HG03460 (cell line): ENCODE results near the gene FAM50A.

Experiments used
- ATAC-seq: cut with Tn5 transposase; IDR thresholded peaks from one replicate; pipeline ENCODE4 v1.9.1; 2021; ENCODE audit not compliant: unreplicated experiment

FAM50A gene

GRCh38 chrX:154463611-154464220, 19.8 kb downstream of the FAM50A start:
- ATAC-seq = no peak

- ATAC-seq = no peak
Observed at GRCh38 chrX:154464806-154465365, 20.9 kb downstream of the FAM50A start.

- no peak for ATAC-seq
Observed at GRCh38 chrX:154465601-154466000, 21.7 kb downstream of the FAM50A start.

DNA sequence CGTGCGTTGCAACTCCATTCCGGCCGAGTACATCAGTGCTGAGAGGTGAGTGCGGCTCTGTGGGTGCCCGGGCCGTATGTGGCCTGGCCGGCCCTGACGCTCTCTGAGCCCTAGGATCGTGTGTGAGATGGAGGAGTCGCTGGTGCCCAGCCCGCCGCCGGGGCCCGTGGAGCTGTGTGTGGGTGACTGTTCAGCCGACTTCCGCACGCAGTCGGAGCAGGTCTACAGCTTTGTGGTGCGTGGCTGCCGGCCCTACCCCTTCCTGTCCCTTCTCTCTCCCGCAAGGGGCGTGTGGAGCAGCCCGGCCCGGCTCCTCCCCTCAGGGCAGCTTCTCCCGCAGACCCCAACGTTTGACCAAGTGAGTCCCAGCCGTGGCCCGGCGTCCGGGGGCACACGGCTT, 22.1 kb downstream of the FAM50A start:
- no peak for ATAC-seq

GRCh38 chrX:154466907-154467306, 23.0 kb downstream of the FAM50A start:
- ATAC-seq = no peak

GRCh38 chrX:154467556-154467955, 23.6 kb downstream of the FAM50A start:
- ATAC-seq = no peak

DNA sequence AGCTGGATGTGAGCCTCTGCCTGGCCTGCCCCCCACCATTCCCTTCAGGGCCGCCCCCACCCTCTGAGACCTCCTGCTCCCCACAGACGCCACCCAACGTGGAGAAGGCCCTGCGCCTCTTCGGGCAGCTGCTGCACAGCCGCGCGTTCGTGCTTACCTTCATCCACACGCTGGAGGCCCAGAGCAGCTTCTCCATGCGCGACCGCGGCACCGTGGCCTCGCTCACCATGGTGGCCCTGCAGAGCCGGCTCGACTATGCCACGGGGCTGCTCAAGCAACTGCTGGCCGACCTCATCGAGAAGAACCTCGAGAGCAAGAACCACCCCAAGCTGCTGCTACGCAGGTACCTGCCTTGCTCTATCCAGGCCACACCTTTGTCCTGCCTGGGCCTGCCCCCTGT, 24.3 kb downstream of the FAM50A start:
- ATAC-seq = no peak

DNA sequence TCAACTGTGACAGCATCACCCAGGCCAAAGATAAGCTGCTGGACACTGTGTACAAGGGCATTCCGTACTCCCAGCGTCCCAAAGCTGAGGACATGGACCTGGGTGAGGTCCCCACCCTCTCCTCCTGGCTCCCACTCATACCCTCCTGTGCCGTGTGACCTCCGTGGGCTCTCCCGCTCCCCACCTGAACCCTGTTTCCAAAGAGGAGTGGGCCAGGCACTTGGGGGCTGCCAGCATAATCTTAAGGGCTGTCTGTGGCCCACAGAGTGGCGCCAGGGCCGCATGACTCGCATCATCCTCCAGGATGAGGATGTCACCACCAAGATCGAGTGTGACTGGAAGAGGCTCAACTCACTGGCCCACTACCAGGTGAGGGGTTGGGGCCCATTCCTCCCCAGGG, 25.2 kb downstream of the FAM50A start:
- ATAC-seq = no peak

DNA sequence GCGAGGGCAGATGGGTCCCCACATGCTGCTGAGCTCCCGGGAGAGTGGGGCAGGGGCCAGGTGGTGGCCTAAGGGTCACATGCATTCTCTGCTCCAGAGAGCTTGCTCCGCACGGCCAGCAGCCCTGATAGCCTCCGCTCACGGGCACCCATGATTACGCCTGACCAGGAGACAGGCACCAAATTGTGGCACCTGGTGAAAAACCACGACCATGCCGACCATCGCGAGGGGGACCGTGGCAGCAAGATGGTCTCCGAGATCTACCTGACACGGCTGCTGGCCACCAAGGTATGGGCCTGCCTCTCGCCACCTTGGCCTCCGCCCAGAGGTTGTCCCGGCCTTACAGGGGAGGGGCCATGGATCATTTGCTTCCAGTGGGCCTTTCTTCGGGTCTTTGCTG, 25.9 kb downstream of the FAM50A start:
- no peak for ATAC-seq

DNA sequence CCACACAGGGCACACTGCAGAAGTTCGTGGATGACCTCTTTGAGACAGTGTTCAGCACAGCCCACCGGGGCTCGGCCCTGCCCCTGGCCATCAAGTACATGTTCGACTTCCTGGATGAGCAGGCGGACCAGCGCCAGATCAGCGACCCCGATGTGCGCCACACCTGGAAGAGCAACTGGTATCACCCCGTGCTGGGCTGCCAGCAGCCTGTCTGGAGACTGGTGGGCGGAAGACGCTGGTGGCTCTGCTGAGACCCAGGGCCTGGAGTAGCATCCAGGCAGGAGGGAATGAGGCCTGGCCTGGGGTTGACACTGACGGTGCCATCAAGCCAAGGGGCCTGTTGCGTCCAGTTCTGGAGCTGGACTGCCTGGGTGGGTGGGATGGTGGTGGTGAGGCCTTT, 26.5 kb downstream of the FAM50A start:
- no peak for ATAC-seq

- ATAC-seq = no peak
Observed at GRCh38 chrX:154470914-154471568, 27.1 kb downstream of the FAM50A start.

GRCh38 chrX:154471839-154472684, 28.1 kb downstream of the FAM50A start:
- no peak for ATAC-seq

- no peak for ATAC-seq
Observed at GRCh38 chrX:154472685-154473632, 29.0 kb downstream of the FAM50A start.

GRCh38 chrX:154473683-154474082, 29.7 kb downstream of the FAM50A start:
- ATAC-seq = no peak

- no peak for ATAC-seq
Observed at GRCh38 chrX:154476821-154477220, 32.9 kb downstream of the FAM50A start.

- ATAC-seq = no peak
Observed at GRCh38 chrX:154477891-154478477, 34.0 kb downstream of the FAM50A start.

DNA sequence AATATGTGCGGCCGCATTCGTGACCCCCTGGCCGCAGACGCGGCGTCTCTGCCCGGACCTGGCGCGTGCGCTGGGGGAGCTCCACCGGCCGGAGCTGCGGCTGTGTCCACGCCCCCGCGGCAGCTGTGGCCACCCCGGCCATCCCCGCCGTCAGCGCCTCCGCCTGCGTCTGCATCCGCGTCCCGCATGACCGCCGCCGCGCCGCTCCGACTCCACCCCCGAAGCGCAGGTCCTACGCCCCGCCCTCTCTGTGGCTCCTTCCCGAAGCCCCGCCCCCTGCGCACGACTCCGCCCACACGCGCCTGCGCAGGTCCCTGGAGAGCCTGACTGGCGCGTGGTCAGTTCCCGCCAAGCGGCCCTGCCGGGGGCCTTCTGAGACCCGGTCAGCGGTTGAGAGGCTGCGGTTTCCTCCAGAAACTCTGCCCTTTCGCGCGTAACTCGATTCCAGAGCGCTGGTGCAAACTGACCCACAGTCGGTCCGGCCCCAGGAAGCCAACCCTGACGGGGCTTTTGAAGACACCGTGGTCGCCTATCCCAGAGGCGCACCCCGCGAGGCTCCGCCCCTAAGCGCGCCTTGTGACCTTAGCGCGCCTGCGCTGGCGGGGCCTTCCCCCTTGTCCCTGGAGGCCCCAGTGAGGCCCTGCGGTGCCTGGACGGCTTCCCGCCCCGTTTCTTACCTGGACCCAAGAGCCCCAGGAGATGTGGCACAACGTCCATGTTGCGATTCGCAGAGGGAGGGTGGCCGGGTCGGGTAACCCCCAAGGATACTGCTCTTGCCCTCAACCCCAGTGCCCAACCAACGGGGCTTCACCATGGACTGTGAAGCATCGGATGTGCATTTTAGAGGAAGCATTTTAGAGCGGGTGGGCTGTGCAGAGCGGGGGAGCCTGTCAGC, 35.0 kb downstream of the FAM50A start, which contains the start of gene LAGE3:
Gene LAGE3, minus strand, starts transcription at position 554 of the 895 bp plus-strand sequence. Its CDS starts 366 bp downstream, at position 188.
- ATAC-seq = peak; percentile 87

DNA sequence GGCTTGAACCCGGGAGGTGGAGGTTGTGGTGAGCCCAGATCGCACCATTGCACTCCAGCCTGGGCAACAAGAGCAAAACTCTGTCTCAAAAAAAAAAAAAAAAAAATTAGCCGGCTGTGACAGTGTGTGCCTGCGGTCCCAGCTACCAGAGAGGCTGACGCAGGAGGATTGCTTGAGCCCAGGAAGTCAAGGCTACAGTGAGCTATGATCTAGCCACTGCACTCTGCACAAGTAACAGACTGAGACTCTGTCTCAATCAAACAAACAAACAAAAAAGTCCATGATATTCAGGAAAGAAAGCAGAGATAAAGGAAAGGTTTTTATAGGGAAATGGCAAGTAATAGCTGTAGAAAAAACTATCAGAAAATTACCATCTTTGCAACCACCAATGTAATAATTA, 37.3 kb downstream of the FAM50A start:
- ATAC-seq = no peak
